Hepatocyte (in vitro differentiated cells): ENCODE results near the gene EGLN2. TPM values are rescaled to one million over a fixed set of nuclear protein-coding genes. Genes with fewer than 3 reads are reported as not detected.
A peak's percentile ranks its signal among the peaks of the same experiment; 100 is the strongest.

Source experiments
- DNase-seq: peaks from one replicate; pipeline ENCODE4 v3.0.0-alpha.2; 2016; ENCODE audit warnings: low spot score
- H2AFZ ChIP-seq: fragments of 200-600 bp; sonication (generic); 2 replicates; pipeline ENCODE4 v1.6.0; 2016; ENCODE audit warnings: antibody characterized with exemption, mild to moderate bottlenecking
- H3K27ac ChIP-seq: fragments of 200-600 bp; sonication (generic); 2 replicates; pipeline ENCODE4 v1.5.1; 2016; ENCODE audit warnings: mild to moderate bottlenecking
- H3K27me3 ChIP-seq: fragments of 200-600 bp; sonication (generic); 2 replicates; pipeline ENCODE4 v1.6.1; 2016
- H3K36me3 ChIP-seq: fragments of 200-600 bp; sonication (generic); replicated peaks from 2 replicates; pipeline ENCODE4 v1.5.1; 2016; ENCODE audit warnings: low read depth; ENCODE audit not compliant: insufficient read depth
- H3K4me1 ChIP-seq: fragments of 200-600 bp; sonication (generic); 2 replicates; pipeline ENCODE4 v1.5.1; 2016; ENCODE audit warnings: mild to moderate bottlenecking, moderate library complexity; ENCODE audit not compliant: insufficient read depth
- H3K4me2 ChIP-seq: fragments of 200-600 bp; sonication (generic); 2 replicates; pipeline ENCODE4 v1.6.0; 2016
- H3K4me3 ChIP-seq: fragments of 200-600 bp; sonication (generic); 2 replicates; pipeline ENCODE4 v1.5.1; 2016; ENCODE audit warnings: mild to moderate bottlenecking
- H3K79me2 ChIP-seq: fragments of 200-600 bp; sonication (generic); 2 replicates; pipeline ENCODE4 v1.6.0; 2017; ENCODE audit warnings: mild to moderate bottlenecking
- H3K9me2 ChIP-seq: fragments of 200-600 bp; sonication (generic); replicated peaks from 2 replicates; pipeline ENCODE4 v1.6.0; 2017; ENCODE audit warnings: mild to moderate bottlenecking; ENCODE audit not compliant: insufficient read depth
- H3K9me3 ChIP-seq: fragments of 200-600 bp; sonication (generic); 2 replicates; pipeline ENCODE4 v1.5.1; 2016; ENCODE audit warnings: low read depth, mild to moderate bottlenecking
- H4K20me1 ChIP-seq: fragments of 200-600 bp; sonication (generic); 2 replicates; pipeline ENCODE4 v1.6.0; 2016; ENCODE audit warnings: mild to moderate bottlenecking; ENCODE audit not compliant: insufficient read depth, poor library complexity, severe bottlenecking
- CTCF ChIP-seq: fragments of 200-600 bp; sonication (generic); IDR thresholded peaks from 2 replicates; pipeline ENCODE4 v1.5.1; 2016; ENCODE audit warnings: antibody characterized with exemption, mild to moderate bottlenecking; ENCODE audit not compliant: poor library complexity
- EZH2 ChIP-seq: fragments of 200-600 bp; sonication (generic); IDR thresholded peaks from 2 replicates; pipeline ENCODE4 v1.6.1; 2016; ENCODE audit warnings: antibody characterized with exemption, mild to moderate bottlenecking, borderline replicate concordance
- EZH2phosphoT487 ChIP-seq: fragments of 200-600 bp; sonication (generic); IDR thresholded peaks from one replicate; pipeline ENCODE4 v1.6.1; 2018; ENCODE audit warnings: antibody characterized with exemption, mild to moderate bottlenecking, low read depth, moderate library complexity; ENCODE audit not compliant: unreplicated experiment, severe bottlenecking
- WGBS: methylation state at CpG from one replicate; pipeline ENCODE4 v1.1.6; 2016; ENCODE audit warnings: low lambda C conversion rate; ENCODE audit errors: missing lambda C conversion rate; 5-methylcytosine and 5-hydroxymethylcytosine counted together
- polyA plus RNA-seq: library from polyadenylated mRNA; unstranded; fragments of >200 nt; fragmentation: Nextera tagmentation; extraction: Ambion mirVana; gene quantifications from 2 replicates; pipeline ENCODE4 v1.2.1, GENCODE V29; 2016
- total RNA-seq: library from RNA; depleted of rRNA; stranded (reverse); fragments of >200 nt; gene quantifications from 2 replicates; pipeline ENCODE4 v1.2.3, GENCODE V29; 2014

The EGLN2 gene
- total and polyA plus RNA-seq, 2 experiments from 2014 or later: 88.4 to 121 TPM

GRCh38 chr19:40797963-40798682, 868 bp upstream of the EGLN2 start:
- Histone ChIP-seq H3K27me3 (no peaks in the 10 kb centered on the region), H3K36me3 (no peaks in the 10 kb centered on the region), H3K27ac (peak overlapping the region; percentile 90), H3K9me3 (no peaks in the 10 kb centered on the region), H4K20me1 (peaks cover 34% of the 10 kb centered on the region), H3K4me2 (peak overlapping the region; percentile 75), H2AFZ (peak overlapping the region; percentile 46), H3K4me1 (peaks cover 34% of the 10 kb centered on the region), H3K4me3 (peak overlapping the region; percentile 18), H3K9me2 (no peaks in the 10 kb centered on the region), H3K79me2 (peaks cover 40% of the 10 kb centered on the region)
- WGBS: 10% methylated on average over 28 of the region's 28 CpGs
- TF ChIP-seq EZH2phosphoT487 (no peak), EZH2 (no peak), CTCF (peak; percentile 38)
- peak; percentile 91 for DNase-seq

- Histone ChIP-seq H2AFZ (no peak overlapping the region), H3K36me3 (no peaks in the 10 kb centered on the region), H3K79me2 (peaks cover 56% of the 10 kb centered on the region), H3K4me2 (peak overlapping the region; percentile 98), H3K9me3 (no peaks in the 10 kb centered on the region), H3K4me1 (peaks cover 50% of the 10 kb centered on the region), H4K20me1 (peaks cover 48% of the 10 kb centered on the region), H3K27ac (peak overlapping the region; percentile 89), H3K9me2 (no peaks in the 10 kb centered on the region), H3K4me3 (peak overlapping the region; percentile 98), H3K27me3 (no peaks in the 10 kb centered on the region)
- DNase-seq: peak; percentile 66
- TF ChIP-seq EZH2phosphoT487 (no peak), EZH2 (no peak), CTCF (no peak)
- WGBS: 7% methylated on average over 15 of the region's 40 CpGs
These were observed 757 bp downstream of the EGLN2 start for GRCh38 chr19:40799558-40800338.

- no peaks in the 10 kb centered on the region for H3K9me2 ChIP-seq
- H3K4me1 ChIP-seq: peaks cover 58% of the 10 kb centered on the region
- 83% methylated on average over 24 of the region's 27 CpGs for WGBS
- H3K27ac ChIP-seq: peak overlapping the region; percentile 89
- H3K79me2 ChIP-seq: peaks cover 64% of the 10 kb centered on the region
- H3K4me3 ChIP-seq: peak overlapping the region; percentile 98
- H3K27me3 ChIP-seq: no peaks in the 10 kb centered on the region
- no peaks in the 10 kb centered on the region for H3K36me3 ChIP-seq
- no peaks in the 10 kb centered on the region for H3K9me3 ChIP-seq
- peak overlapping the region; percentile 98 for H3K4me2 ChIP-seq
- TF ChIP-seq EZH2phosphoT487 (no peak), CTCF (no peak), EZH2 (no peak)
- H4K20me1 ChIP-seq: peaks cover 55% of the 10 kb centered on the region
- no peak for DNase-seq
- no peak overlapping the region for H2AFZ ChIP-seq
These were observed 1.5 kb downstream of the EGLN2 start for GRCh38 chr19:40800339-40800996.
